PC-3 (cell line): Measurements from ENCODE around the gene POLR1D. TPM values are rescaled to one million over a fixed set of nuclear protein-coding genes. Genes with fewer than 3 reads are reported as not detected.

Experiments used
- ATAC-seq: fragments of 200-7000 bp; cut with Tn5 transposase; 2 replicates; pipeline ENCODE4 v1.9.1; 2020; ENCODE audit warnings: mild to moderate bottlenecking, moderate library complexity
- BruUV-seq: library from RNA; stranded (reverse); fragments of 400-500 nt; replicated peaks from 2 replicates; lab custom pipeline; 2021; lab: Mats Ljungman, UMichigan
- CTCF ChIA-PET: fragments of 300-600 bp; sonication (Branson Sonifier 250); formaldehyde crosslinking; loops from one replicate; lab custom pipeline; 2022; ENCODE audit warnings: antibody characterized with exemption; lab: Charles Lee
- POLR2A ChIA-PET: fragments of 300-600 bp; sonication (Branson Sonifier 250); formaldehyde crosslinking; loops from one replicate; lab custom pipeline; 2022; ENCODE audit warnings: antibody characterized with exemption; ENCODE audit not compliant: unreplicated experiment; lab: Charles Lee
- DNase-seq: peaks from one replicate; pipeline ENCODE4 v3.0.0-alpha.2; 2015
- H2AFZ ChIP-seq: fragments of 300-600 bp; sonication (generic); 2 replicates; pipeline ENCODE4 v1.6.0; 2016; ENCODE audit warnings: antibody characterized with exemption, low read length
- H3F3A ChIP-seq: fragments of 300-600 bp; sonication (generic); one replicate; pipeline ENCODE4 v1.6.0; 2017; ENCODE audit warnings: antibody characterized with exemption, low read length, control low read depth, mild to moderate bottlenecking; ENCODE audit not compliant: unreplicated experiment
- H3K27ac ChIP-seq: fragments of 300-600 bp; sonication (generic); 2 replicates; pipeline ENCODE4 v1.5.1; 2016; ENCODE audit warnings: mild to moderate bottlenecking, low read length
- H3K27me3 ChIP-seq: fragments of 300-600 bp; sonication (generic); 2 replicates; pipeline ENCODE4 v1.6.1; 2016; ENCODE audit warnings: low read length, mixed read lengths
- H3K36me3 ChIP-seq: fragments of 300-600 bp; sonication (generic); 2 replicates; pipeline ENCODE4 v1.6.1; 2016; ENCODE audit warnings: low read depth, mixed run types, low read length, mixed read lengths
- H3K4me1 ChIP-seq: fragments of 300-600 bp; sonication (generic); 2 replicates; pipeline ENCODE4 v1.5.1; 2016; ENCODE audit warnings: low read length; ENCODE audit not compliant: insufficient read depth
- H3K4me2 ChIP-seq: fragments of 300-600 bp; sonication (generic); 2 replicates; pipeline ENCODE4 v1.6.0; 2016; ENCODE audit warnings: low read length
- H3K4me3 ChIP-seq: fragments of 300-600 bp; sonication (generic); 2 replicates; pipeline ENCODE4 v1.5.1; 2016; ENCODE audit warnings: mild to moderate bottlenecking, low read length, mixed read lengths
- H3K79me2 ChIP-seq: fragments of 300-600 bp; sonication (generic); 2 replicates; pipeline ENCODE4 v1.6.1; 2017; ENCODE audit warnings: low read length, mixed read lengths
- H3K9ac ChIP-seq: fragments of 300-600 bp; sonication (generic); 2 replicates; pipeline ENCODE4 v1.6.0; 2016; ENCODE audit warnings: mild to moderate bottlenecking, low read length
- H3K9me2 ChIP-seq: fragments of 300-600 bp; sonication (generic); replicated peaks from 2 replicates; pipeline ENCODE4 v1.6.1; 2016; ENCODE audit warnings: mixed run types, low read length, mixed read lengths
- H3K9me3 ChIP-seq: fragments of 300-600 bp; sonication (generic); 2 replicates; pipeline ENCODE4 v1.6.1; 2016; ENCODE audit warnings: low read length, mixed read lengths
- H4K20me1 ChIP-seq: fragments of 300-600 bp; sonication (generic); 2 replicates; pipeline ENCODE4 v1.6.1; 2016; ENCODE audit warnings: low read length, mixed read lengths
- CTCF ChIP-seq: fragments of 300-600 bp; sonication (generic); conservative IDR thresholded peaks from 2 replicates; pipeline ENCODE4 v1.5.1; 2017; ENCODE audit warnings: antibody characterized with exemption, low read depth, mild to moderate bottlenecking, low read length
- EZH2 ChIP-seq: fragments of 300-600 bp; sonication (generic); IDR thresholded peaks from one replicate; pipeline ENCODE4 v1.6.1; 2017; ENCODE audit warnings: antibody characterized with exemption, mild to moderate bottlenecking, low read length; ENCODE audit not compliant: unreplicated experiment
- EZH2phosphoT487 ChIP-seq: fragments of 300-600 bp; sonication (generic); IDR thresholded peaks from 2 replicates; pipeline ENCODE4 v1.6.1; 2018; ENCODE audit warnings: mild to moderate bottlenecking, antibody characterized with exemption, low read length, borderline replicate concordance
- intact Hi-C: fragments of 100-400 bp; cut with micrococcal nuclease; formaldehyde crosslinking; loops from 2 replicates; pipeline ENCODE4 v1.9.0; 2023
- total RNA-seq: library from RNA; depleted of rRNA; stranded (reverse); fragments of >200 nt; gene quantifications from 2 replicates; pipeline ENCODE4 v1.2.3, GENCODE V29; 2014

POLR1D gene
- total RNA-seq, 1 experiment from 2014 or later = 97.9 TPM

DNA sequence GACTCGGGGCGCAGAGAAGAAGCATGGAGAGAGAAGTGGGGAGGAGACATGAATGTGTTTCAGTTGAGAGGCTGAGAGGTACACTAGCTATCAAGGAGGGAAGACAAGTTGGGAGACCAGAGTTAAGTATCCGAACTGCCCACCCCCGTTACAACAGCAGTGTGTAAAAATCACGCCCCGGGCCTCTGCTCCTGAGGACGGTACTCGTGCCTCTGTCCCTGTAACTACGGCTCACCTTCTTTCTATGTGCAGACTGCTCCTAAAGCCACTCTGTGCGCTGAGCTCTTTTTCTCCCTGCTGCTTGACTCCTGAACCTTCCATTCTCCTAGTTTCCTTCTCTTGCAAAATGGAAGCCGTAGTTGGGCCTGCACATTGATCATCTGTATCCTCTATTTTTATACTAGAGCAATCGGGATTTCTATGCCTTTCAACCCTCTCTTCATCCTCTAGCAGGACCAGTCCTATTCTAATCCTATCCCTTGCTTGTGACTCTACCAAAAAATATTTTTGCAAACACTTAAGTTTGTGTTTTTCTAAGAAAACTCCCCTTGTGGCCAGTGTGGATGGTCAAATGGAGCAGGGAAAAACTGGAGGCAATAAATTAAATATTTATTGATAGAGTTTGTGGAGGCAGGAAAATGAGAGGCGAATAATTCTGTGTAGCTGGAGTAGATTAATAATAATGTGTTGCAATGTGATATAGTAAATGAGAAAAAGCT lies 569 bp downstream of the POLR1D start:
- no peak for ATAC-seq
- BruUV-seq = no TSS peak
- Histone ChIP-seq H3K79me2 (peaks cover 77% of the 10 kb centered on the region), H3K4me2 (peak overlapping the region; percentile 96), H3K9me2 (no peaks in the 10 kb centered on the region), H3K9ac (peak overlapping the region; percentile 93), H2AFZ (peak overlapping the region; percentile 83), H3K4me1 (peaks cover 35% of the 10 kb centered on the region), H3K36me3 (peaks cover 16% of the 10 kb centered on the region; the same call in 1 of the 2 replicates), H3K27ac (peak overlapping the region; percentile 37), H3K9me3 (no peaks in the 10 kb centered on the region), H3F3A (no peaks in the 10 kb centered on the region), H3K4me3 (peak overlapping the region; percentile 94), H4K20me1 (peaks cover 48% of the 10 kb centered on the region), H3K27me3 (no peaks in the 10 kb centered on the region)
- intact Hi-C loops = loop anchor here (2.0 to 5.0 kb wide), 2 partner anchors 35 to 205 kb away; no protein-coding TSS in a partner anchor
- TF ChIP-seq EZH2phosphoT487 = no peak
- TF ChIP-seq CTCF = peak; percentile 44; the same call in 1 of the 2 replicates
- no peak for TF ChIP-seq EZH2
- peak; percentile 5 for DNase-seq
- POLR2A ChIA-PET = no interaction called here
- CTCF ChIA-PET = interaction anchor here (1.0 kb wide), 1 partner anchor 89 kb away, joined by 3 read pairs; no protein-coding TSS in a partner anchor

DNA sequence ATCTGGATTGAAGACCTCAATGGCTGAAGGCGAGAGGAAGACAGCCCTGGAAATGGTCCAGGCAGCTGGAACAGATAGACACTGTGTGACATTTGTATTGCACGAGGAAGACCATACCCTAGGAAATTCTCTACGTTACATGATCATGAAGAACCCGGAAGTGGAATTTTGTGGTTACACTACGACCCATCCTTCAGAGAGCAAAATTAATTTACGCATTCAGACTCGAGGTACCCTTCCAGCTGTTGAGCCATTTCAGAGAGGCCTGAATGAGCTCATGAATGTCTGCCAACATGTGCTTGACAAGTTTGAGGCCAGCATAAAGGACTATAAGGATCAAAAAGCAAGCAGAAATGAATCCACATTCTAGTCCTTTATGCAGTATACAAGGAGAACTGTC lies 1.2 kb downstream of the POLR1D start:
- H2AFZ ChIP-seq = no peak overlapping the region
- peaks cover 72% of the 10 kb centered on the region for H3K79me2 ChIP-seq
- peaks cover 42% of the 10 kb centered on the region for H4K20me1 ChIP-seq
- H3K4me2 ChIP-seq = peak overlapping the region; percentile 96
- intact Hi-C loops = loop anchor here (2.0 to 5.0 kb wide), 2 partner anchors 34 to 204 kb away; no protein-coding TSS in a partner anchor
- H3K27me3 ChIP-seq = no peaks in the 10 kb centered on the region
- ATAC-seq (no peak), DNase-seq (no peak)
- peaks cover 16% of the 10 kb centered on the region; the same call in 1 of the 2 replicates for H3K36me3 ChIP-seq
- H3K9ac ChIP-seq = peak overlapping the region; percentile 93; the same call in 1 of the 2 replicates
- TF ChIP-seq EZH2 (no peak), EZH2phosphoT487 (no peak), CTCF (no peak)
- BruUV-seq = TSS peak; percentile 52
- ChIA-PET POLR2A (no interaction called here), CTCF (no interaction called here)
- peaks cover 29% of the 10 kb centered on the region for H3K4me1 ChIP-seq
- no peak overlapping the region for H3K27ac ChIP-seq
- no peaks in the 10 kb centered on the region for H3K9me3 ChIP-seq
- H3K4me3 ChIP-seq = peak overlapping the region; percentile 94
- H3F3A ChIP-seq = no peaks in the 10 kb centered on the region
- H3K9me2 ChIP-seq = no peaks in the 10 kb centered on the region

- no peak overlapping the region for H3K4me2 ChIP-seq
- no peak overlapping the region for H3K9ac ChIP-seq
- no TSS peak for BruUV-seq
- H3F3A ChIP-seq = no peaks in the 10 kb centered on the region
- no peak overlapping the region for H3K27ac ChIP-seq
- no peak overlapping the region for H2AFZ ChIP-seq
- no peaks in the 10 kb centered on the region for H3K9me3 ChIP-seq
- H4K20me1 ChIP-seq = peaks cover 38% of the 10 kb centered on the region
- intact Hi-C loops = loop anchor here (5.0 kb wide), 1 partner anchor 33 kb away; no protein-coding TSS in a partner anchor
- no peaks in the 10 kb centered on the region for H3K9me2 ChIP-seq
- H3K27me3 ChIP-seq = no peaks in the 10 kb centered on the region
- peaks cover 72% of the 10 kb centered on the region for H3K79me2 ChIP-seq
- POLR2A ChIA-PET = no interaction called here
- H3K4me3 ChIP-seq = no peak overlapping the region
- TF ChIP-seq EZH2 (no peak), EZH2phosphoT487 (no peak), CTCF (no peak)
- CTCF ChIA-PET = no interaction called here
- peaks cover 19% of the 10 kb centered on the region for H3K4me1 ChIP-seq
- H3K36me3 ChIP-seq = peaks cover 16% of the 10 kb centered on the region; the same call in 1 of the 2 replicates
- DNase-seq (no peak), ATAC-seq (no peak)
These were observed 2.4 kb downstream of the POLR1D start for GRCh38 chr13:27624071-27624470.
